ENCODE measurements around the gene THRSP. TPM values are rescaled to one million over a fixed set of nuclear protein-coding genes. Genes with fewer than 3 reads are reported as not detected.

The THRSP gene
- total and polyA plus RNA-seq, 10 of the 15 experiments (the other 5 are each of a cell fraction or from before 2014, with no cell fraction given), result 0.18 TPM; not detected in 9

- TF ChIP-seq, protein P1, sequence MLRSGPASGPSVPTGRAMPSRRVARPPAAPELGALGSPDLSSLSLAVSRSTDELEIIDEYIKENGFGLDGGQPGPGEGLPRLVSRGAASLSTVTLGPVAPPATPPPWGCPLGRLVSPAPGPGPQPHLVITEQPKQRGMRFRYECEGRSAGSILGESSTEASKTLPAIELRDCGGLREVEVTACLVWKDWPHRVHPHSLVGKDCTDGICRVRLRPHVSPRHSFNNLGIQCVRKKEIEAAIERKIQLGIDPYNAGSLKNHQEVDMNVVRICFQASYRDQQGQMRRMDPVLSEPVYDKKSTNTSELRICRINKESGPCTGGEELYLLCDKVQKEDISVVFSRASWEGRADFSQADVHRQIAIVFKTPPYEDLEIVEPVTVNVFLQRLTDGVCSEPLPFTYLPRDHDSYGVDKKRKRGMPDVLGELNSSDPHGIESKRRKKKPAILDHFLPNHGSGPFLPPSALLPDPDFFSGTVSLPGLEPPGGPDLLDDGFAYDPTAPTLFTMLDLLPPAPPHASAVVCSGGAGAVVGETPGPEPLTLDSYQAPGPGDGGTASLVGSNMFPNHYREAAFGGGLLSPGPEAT (IDR thresholded peaks at IDR 0.05; ENCODE audit: low read depth), result no peak
- TF ChIP-seq ZNF622 (IDR thresholded peaks at IDR 0.05) (no peak), REST (IDR thresholded peaks at IDR 0.05; ENCODE audit: low read depth, low read length) (no peak), BACH1 (IDR thresholded peaks at IDR 0.05; ENCODE audit: borderline replicate concordance) (no peak), MLLT1 (IDR thresholded peaks at IDR 0.05) (no peak), PKNOX1 (IDR thresholded peaks at IDR 0.05) (peak; percentile 41; the same call in 1 of the 2 replicates), HDGF (IDR thresholded peaks at IDR 0.05) (no peak), NRF1 (conservative IDR thresholded peaks at IDR 0.05; ENCODE audit: low read depth, low read length) (no peak), STAT3 (IDR thresholded peaks at IDR 0.05; ENCODE audit: low read depth, low read length) (no peak), SUZ12 (IDR thresholded peaks at IDR 0.05; ENCODE audit: unreplicated experiment) (no peak), SMARCA5 (IDR thresholded peaks at IDR 0.05) (peak; percentile 87), KDM1A (IDR thresholded peaks at IDR 0.05; ENCODE audit: borderline replicate concordance) (no peak), KAT2A (conservative IDR thresholded peaks at IDR 0.05; ENCODE audit: control insufficient read depth, low read depth, low read length) (no peak), EGR1 (IDR thresholded peaks at IDR 0.05; ENCODE audit: borderline replicate concordance in 1 of 2, low read depth in 2 of 2, low read length in 2 of 2) (peak in 1 of 2 experiments; percentile 37; a peak in 1 of 3 replicates), TCF3 (IDR thresholded peaks at IDR 0.05; ENCODE audit: borderline replicate concordance, insufficient read depth, low read depth, low read length) (no peak), CEBPB (IDR thresholded peaks at IDR 0.05; ENCODE audit: borderline replicate concordance in 1 of 2, low read depth in 2 of 2, low read length in 2 of 2) (no peak)
- TF ChIP-seq, protein P2, sequence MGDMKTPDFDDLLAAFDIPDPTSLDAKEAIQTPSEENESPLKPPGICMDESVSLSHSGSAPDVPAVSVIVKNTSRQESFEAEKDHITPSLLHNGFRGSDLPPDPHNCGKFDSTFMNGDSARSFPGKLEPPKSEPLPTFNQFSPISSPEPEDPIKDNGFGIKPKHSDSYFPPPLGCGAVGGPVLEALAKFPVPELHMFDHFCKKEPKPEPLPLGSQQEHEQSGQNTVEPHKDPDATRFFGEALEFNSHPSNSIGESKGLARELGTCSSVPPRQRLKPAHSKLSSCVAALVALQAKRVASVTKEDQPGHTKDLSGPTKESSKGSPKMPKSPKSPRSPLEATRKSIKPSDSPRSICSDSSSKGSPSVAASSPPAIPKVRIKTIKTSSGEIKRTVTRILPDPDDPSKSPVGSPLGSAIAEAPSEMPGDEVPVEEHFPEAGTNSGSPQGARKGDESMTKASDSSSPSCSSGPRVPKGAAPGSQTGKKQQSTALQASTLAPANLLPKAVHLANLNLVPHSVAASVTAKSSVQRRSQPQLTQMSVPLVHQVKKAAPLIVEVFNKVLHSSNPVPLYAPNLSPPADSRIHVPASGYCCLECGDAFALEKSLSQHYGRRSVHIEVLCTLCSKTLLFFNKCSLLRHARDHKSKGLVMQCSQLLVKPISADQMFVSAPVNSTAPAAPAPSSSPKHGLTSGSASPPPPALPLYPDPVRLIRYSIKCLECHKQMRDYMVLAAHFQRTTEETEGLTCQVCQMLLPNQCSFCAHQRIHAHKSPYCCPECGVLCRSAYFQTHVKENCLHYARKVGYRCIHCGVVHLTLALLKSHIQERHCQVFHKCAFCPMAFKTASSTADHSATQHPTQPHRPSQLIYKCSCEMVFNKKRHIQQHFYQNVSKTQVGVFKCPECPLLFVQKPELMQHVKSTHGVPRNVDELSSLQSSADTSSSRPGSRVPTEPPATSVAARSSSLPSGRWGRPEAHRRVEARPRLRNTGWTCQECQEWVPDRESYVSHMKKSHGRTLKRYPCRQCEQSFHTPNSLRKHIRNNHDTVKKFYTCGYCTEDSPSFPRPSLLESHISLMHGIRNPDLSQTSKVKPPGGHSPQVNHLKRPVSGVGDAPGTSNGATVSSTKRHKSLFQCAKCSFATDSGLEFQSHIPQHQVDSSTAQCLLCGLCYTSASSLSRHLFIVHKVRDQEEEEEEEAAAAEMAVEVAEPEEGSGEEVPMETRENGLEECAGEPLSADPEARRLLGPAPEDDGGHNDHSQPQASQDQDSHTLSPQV (IDR thresholded peaks at IDR 0.05), result no peak
Observed at GRCh38 chr11:78045851-78046485, 17.7 kb upstream of the THRSP start (continued).

Data from GM12878 (cell line).